Left renal pelvis (tissue), 4 donors: Measurements from ENCODE around the gene TGFBR1. TPM values are rescaled to one million over a fixed set of nuclear protein-coding genes. Genes with fewer than 3 reads are reported as not detected.
A peak's percentile ranks its signal among the peaks of the same experiment; 100 is the strongest.

Experiments used
- DNase-seq, 4 donors: peaks; one replicate each; pipeline ENCODE4 v3.0.0-alpha.2; 2013; ENCODE audit warnings: low read depth in 4 of 4, low spot score in 3 of 4
- polyA plus RNA-seq, 4 donors: library from polyadenylated mRNA; unstranded; fragments of 120-200 nt; gene quantifications; one replicate each; pipeline ENCODE4 v1.2.1, GENCODE V29; 2013; ENCODE audit not compliant: insufficient read length in 4 of 4

The TGFBR1 gene
- polyA plus RNA-seq, 4 donors = 39.7 to 55.9 (median 49.3) TPM

GRCh38 chr9:99105152-99106043, 485 bp downstream of the TGFBR1 start:
- DNase-seq = peak in 2 of 4 donors; percentile 18 to 31

- no peak for DNase-seq
These were observed 1.1 kb downstream of the TGFBR1 start for GRCh38 chr9:99106044-99106375.

GRCh38 chr9:99107421-99107820, 2.5 kb downstream of the TGFBR1 start:
- DNase-seq = no peak

- DNase-seq = no peak
These were observed 3.2 kb downstream of the TGFBR1 start for GRCh38 chr9:99108131-99108530.

GRCh38 chr9:99109522-99109921, 4.6 kb downstream of the TGFBR1 start:
- DNase-seq = no peak

GRCh38 chr9:99112750-99113413, 8.0 kb downstream of the TGFBR1 start:
- DNase-seq = no peak

- no peak for DNase-seq
These were observed 8.6 kb downstream of the TGFBR1 start for GRCh38 chr9:99113414-99114048.

- no peak for DNase-seq
These were observed 9.1 kb downstream of the TGFBR1 start for GRCh38 chr9:99114049-99114440.

- DNase-seq = no peak
These were observed 10.1 kb downstream of the TGFBR1 start for GRCh38 chr9:99114846-99115500.

- no peak for DNase-seq
These were observed 11.1 kb downstream of the TGFBR1 start for GRCh38 chr9:99116003-99116411.

- DNase-seq = no peak
These were observed 14.0 kb downstream of the TGFBR1 start for GRCh38 chr9:99118782-99119466.

- DNase-seq = no peak
These were observed 15.2 kb downstream of the TGFBR1 start for GRCh38 chr9:99119976-99120655.

- no peak for DNase-seq
These were observed 16.7 kb downstream of the TGFBR1 start for GRCh38 chr9:99121604-99122003.

- no peak for DNase-seq
These were observed 19.8 kb downstream of the TGFBR1 start for GRCh38 chr9:99124534-99125255.

GRCh38 chr9:99125446-99125845, 20.5 kb downstream of the TGFBR1 start:
- DNase-seq = no peak

GRCh38 chr9:99126312-99126711, 21.4 kb downstream of the TGFBR1 start:
- DNase-seq = no peak

- no peak for DNase-seq
These were observed 22.6 kb downstream of the TGFBR1 start for GRCh38 chr9:99127356-99128132.

- DNase-seq = no peak
These were observed 23.2 kb downstream of the TGFBR1 start for GRCh38 chr9:99128133-99128406.

- no peak for DNase-seq
These were observed 24.2 kb downstream of the TGFBR1 start for GRCh38 chr9:99129091-99129490.
